Endodermal cell (in vitro differentiated cells): ENCODE data around the gene VWA8. TPM values are rescaled to one million over a fixed set of nuclear protein-coding genes. Genes with fewer than 3 reads are reported as not detected.

Experiments
- DNase-seq: peaks from one replicate; pipeline ENCODE4 v3.0.0-alpha.2; 2017
- H3K27ac ChIP-seq: 2 replicates; pipeline ENCODE4 v1.5.1; 2013; ENCODE audit warnings: mild to moderate bottlenecking, low read depth, low read length, moderate library complexity
- H3K27me3 ChIP-seq: 2 replicates; pipeline ENCODE4 v1.6.1; 2013; ENCODE audit warnings: mild to moderate bottlenecking, low read length, moderate library complexity; ENCODE audit not compliant: insufficient read depth, control insufficient read depth, poor library complexity, severe bottlenecking
- H3K36me3 ChIP-seq: 2 replicates; pipeline ENCODE4 v1.7.0; 2013; ENCODE audit warnings: mild to moderate bottlenecking, low read length, moderate library complexity; ENCODE audit not compliant: control insufficient read depth, insufficient read depth
- H3K4me1 ChIP-seq: one replicate; pipeline ENCODE4 v1.7.0; 2013; ENCODE audit warnings: low read length; ENCODE audit not compliant: control insufficient read depth, insufficient read depth
- H3K4me3 ChIP-seq: 2 replicates; pipeline ENCODE4 v1.5.1; 2013; ENCODE audit warnings: mild to moderate bottlenecking, low read length, moderate library complexity
- H3K9ac ChIP-seq: 2 replicates; pipeline ENCODE4 v1.6.1; 2013; ENCODE audit warnings: mild to moderate bottlenecking, low read length, moderate library complexity; ENCODE audit not compliant: poor library complexity, severe bottlenecking; ENCODE audit errors: extremely low read depth
- H3K9me3 ChIP-seq: 2 replicates; pipeline ENCODE4 v1.6.1; 2013; ENCODE audit warnings: mild to moderate bottlenecking, low read length, moderate library complexity; ENCODE audit not compliant: control insufficient read depth
- H3K27ac Mint-ChIP-seq: 2 replicates; pipeline ENCODE4 v1.8.0; 2020; ENCODE audit warnings: mixed read lengths
- H3K27me3 Mint-ChIP-seq: 2 replicates; pipeline ENCODE4 v1.8.0; 2021; ENCODE audit warnings: mild to moderate bottlenecking, mixed read lengths; ENCODE audit not compliant: insufficient read depth
- H3K36me3 Mint-ChIP-seq: 2 replicates; pipeline ENCODE4 v1.8.0; 2020; ENCODE audit warnings: low read depth, mixed read lengths
- H3K4me1 Mint-ChIP-seq: 2 replicates; pipeline ENCODE4 v1.8.0; 2020; ENCODE audit warnings: mixed read lengths
- H3K4me3 Mint-ChIP-seq: 2 replicates; pipeline ENCODE4 v1.8.0; 2020; ENCODE audit warnings: mild to moderate bottlenecking, moderate library complexity, mixed read lengths
- H3K9me3 Mint-ChIP-seq: 2 replicates; pipeline ENCODE4 v1.8.0; 2020; ENCODE audit warnings: mild to moderate bottlenecking, mixed read lengths
- CTCF ChIP-seq: fragments of 200-600 bp; sonication (generic); conservative IDR thresholded peaks from 2 replicates; pipeline ENCODE4 v1.5.0; 2021; ENCODE audit warnings: antibody characterized with exemption, mild to moderate bottlenecking
- WGBS, 2 experiments: methylation state at CpG; one replicate each; pipeline versions ENCODE4 v1.1.5 to v1.1.7; 2013; ENCODE audit warnings: missing lambda C conversion rate in 2 of 2, mixed read lengths in 1 of 2; ENCODE audit not compliant: insufficient coverage in 1 of 2, insufficient read length in 1 of 2; 5-methylcytosine and 5-hydroxymethylcytosine counted together
- long read RNA-seq, 4 experiments: library from polyadenylated mRNA in 2 of 4; library from RNA in 1 of 4; library from capped mRNA in 1 of 4; stranded (forward) in 3 of 4; unstranded in 1 of 4; transcript quantifications; one replicate each; pipeline ENCODE4 v2.0.0, GENCODE V29; 2020 to 2021; ENCODE audit warnings: inconsistent platforms in 1 of 4
- polyA plus RNA-seq, 2 experiments: library from polyadenylated mRNA; stranded (reverse); fragments of 50-300 nt; gene quantifications; one replicate each; pipeline ENCODE4 v1.2.3, GENCODE V29; 2013
- total RNA-seq, 2 donors: library from RNA; stranded (reverse); fragmentation: NEBNext Ultra II Directional in 1 of 2; extraction: Animal tissue kit (Norgen Biotek cat#: 25700) in 1 of 2; gene quantifications; 2 replicates in 1 of 2; 3 replicates in 1 of 2; pipeline ENCODE4 v1.2.1, GENCODE V29; 2021

The VWA8 gene
- total RNA-seq: 10 to 100 TPM; 24.6 to 25.6 TPM
- 10.4 TPM for polyA plus RNA-seq (2013, experiment 1 of 2)
- 9.9 TPM for polyA plus RNA-seq (2013, experiment 2 of 2)
- long read RNA-seq, experiment 1, partial matches to known transcripts: 6 of 8 reads
- long read RNA-seq, experiment 1, other reads (novel, unspliced or antisense): 2 of 8 reads
- long read RNA-seq, experiment 2, full-length matches to known transcripts: 2 of 18 reads
- long read RNA-seq, experiment 2, partial matches to known transcripts: 5 of 18 reads
- long read RNA-seq, experiment 2, other reads (novel, unspliced or antisense): 11 of 18 reads
- long read RNA-seq, experiment 3, full-length matches to known transcripts: 17 of 49 reads
- long read RNA-seq, experiment 3, partial matches to known transcripts: 15 of 49 reads
- long read RNA-seq, experiment 3, other reads (novel, unspliced or antisense): 17 of 49 reads
- long read RNA-seq, experiment 4, partial matches to known transcripts: 3 of 3 reads
- long read RNA-seq, experiment 4, other reads (novel, unspliced or antisense): 0 of 3 reads

DNA sequence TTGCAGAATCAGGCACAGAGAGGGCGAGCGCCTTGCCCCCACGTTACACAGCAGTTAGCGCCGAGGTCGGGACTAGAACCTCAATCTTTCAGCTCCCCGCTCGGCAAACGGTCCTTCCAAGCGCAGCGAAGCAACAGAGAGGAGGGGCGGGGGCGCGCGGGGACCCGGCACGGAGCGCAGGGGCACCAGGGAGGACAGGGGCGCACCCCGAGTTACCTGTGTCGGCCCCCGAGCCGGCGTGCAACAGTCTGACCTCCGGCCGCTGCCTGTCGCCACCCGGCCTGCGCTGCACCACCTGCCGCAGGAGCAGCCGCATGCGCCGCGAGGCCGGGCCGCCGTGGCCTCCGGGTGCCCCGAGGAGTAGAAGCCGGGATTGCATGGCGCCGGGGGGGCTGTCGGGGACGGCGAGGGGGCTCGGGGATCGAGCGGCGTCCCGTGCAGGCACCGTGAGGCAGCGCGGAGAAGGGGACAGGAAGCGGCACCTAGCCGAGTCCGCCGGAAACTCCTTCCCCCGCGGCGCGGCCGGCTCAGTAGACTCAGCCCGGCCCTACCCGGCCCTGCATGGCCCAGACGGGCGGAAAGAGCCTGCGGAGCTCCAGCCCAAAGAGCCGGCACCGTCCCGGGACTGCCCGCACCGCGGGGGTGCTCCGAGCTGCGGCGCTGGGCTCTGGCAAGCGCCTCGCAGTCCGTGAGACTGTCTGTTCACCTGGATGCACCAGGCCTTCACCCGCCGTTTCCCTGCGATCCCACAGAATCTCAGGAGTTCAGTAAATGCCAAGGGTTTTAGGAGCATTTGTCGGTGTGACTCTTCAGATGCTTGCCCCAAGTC is at the start of gene VWA8:
TSS of gene VWA8 (minus strand) at position 473 of the 829 bp plus-strand sequence. CDS start at position 379, 94 bp downstream.
- Mint-ChIP-seq H3K4me1 (peaks cover 39% of the 10 kb centered on the region), H3K27me3 (peaks cover 12% of the 10 kb centered on the region), H3K4me3 (peak within 1 kb of the TSS; percentile 85), H3K9me3 (no peaks in the 10 kb centered on the region), H3K36me3 (no peaks in the 10 kb centered on the region), H3K27ac (peak within 1 kb of the TSS; percentile 96)
- H3K27me3 ChIP-seq: peaks cover 6% of the 10 kb centered on the region
- no peaks in the 10 kb centered on the region for H3K36me3 ChIP-seq
- DNase-seq: peak; percentile 96
- H3K9me3 ChIP-seq: no peaks in the 10 kb centered on the region
- TF ChIP-seq CTCF: no peak
- no peak within 1 kb of the TSS for H3K27ac ChIP-seq
- peak within 1 kb of the TSS; percentile 58 for H3K9ac ChIP-seq
- peaks cover 8% of the 10 kb centered on the region for H3K4me1 ChIP-seq
- H3K4me3 ChIP-seq: peak within 1 kb of the TSS; percentile 91
- WGBS, 2 experiments: 1 to 2% methylated on average over 36 to 83 of the region's 83 CpGs

DNA sequence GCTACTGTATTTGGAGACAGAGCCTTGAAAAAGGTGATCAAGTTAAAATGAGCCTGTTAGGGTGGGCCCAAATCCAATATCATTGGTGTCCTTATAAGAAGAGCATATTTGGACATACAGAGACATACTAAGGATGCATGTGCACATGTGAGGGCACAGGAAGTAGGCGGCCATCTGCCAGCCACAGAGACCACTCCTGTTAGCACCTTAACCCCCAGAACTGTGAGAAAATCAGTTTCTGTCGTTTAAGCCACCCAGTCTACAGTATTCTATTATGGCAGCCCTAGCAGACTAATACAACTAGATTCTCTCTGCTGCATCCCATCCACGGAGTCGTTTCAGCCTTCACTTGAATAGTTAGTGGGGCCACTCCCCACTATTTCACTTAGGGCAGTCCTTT is 48.1 kb upstream of the VWA8 start:
- no peak overlapping the region for H3K27ac Mint-ChIP-seq
- no peaks in the 10 kb centered on the region for H3K27me3 ChIP-seq
- 93 to 100% methylated on average over 4 of the region's 4 CpGs for WGBS, 2 experiments
- H3K27me3 Mint-ChIP-seq: no peaks in the 10 kb centered on the region
- no peak for DNase-seq
- H3K9ac ChIP-seq: no peak overlapping the region
- H3K4me1 ChIP-seq: no peaks in the 10 kb centered on the region
- H3K4me3 Mint-ChIP-seq: no peak overlapping the region
- no peak overlapping the region for H3K4me3 ChIP-seq
- no peaks in the 10 kb centered on the region for H3K36me3 ChIP-seq
- no peaks in the 10 kb centered on the region for H3K36me3 Mint-ChIP-seq
- H3K27ac ChIP-seq: no peak overlapping the region
- no peak for TF ChIP-seq CTCF
- H3K4me1 Mint-ChIP-seq: peaks cover 10% of the 10 kb centered on the region
- H3K9me3 Mint-ChIP-seq: no peaks in the 10 kb centered on the region
- H3K9me3 ChIP-seq: no peaks in the 10 kb centered on the region

GRCh38 chr13:42007844-42008243 is 46.9 kb upstream of the VWA8 start:
- H3K27ac ChIP-seq: no peak overlapping the region
- no peaks in the 10 kb centered on the region for H3K9me3 ChIP-seq
- no peak for TF ChIP-seq CTCF
- Mint-ChIP-seq H3K4me3 (no peak overlapping the region), H3K9me3 (no peaks in the 10 kb centered on the region), H3K36me3 (no peaks in the 10 kb centered on the region), H3K27ac (no peak overlapping the region), H3K27me3 (no peaks in the 10 kb centered on the region), H3K4me1 (peaks cover 10% of the 10 kb centered on the region)
- H3K36me3 ChIP-seq: no peaks in the 10 kb centered on the region
- no peak overlapping the region for H3K9ac ChIP-seq
- no peak for DNase-seq
- H3K27me3 ChIP-seq: no peaks in the 10 kb centered on the region
- no CpG with 5 or more reads among the region's 1 CpG for WGBS, 2 experiments
- no peaks in the 10 kb centered on the region for H3K4me1 ChIP-seq
- no peak overlapping the region for H3K4me3 ChIP-seq
